Suprapubic skin (tissue), 3 donors: ENCODE measurements around the gene SPOP.

Experiments used
- CTCF ChIP-seq, 2 donors: fragments of 200-600 bp in 1 of 2; fragments of 450-650 bp in 1 of 2; sonication (generic) in 1 of 2; IDR thresholded peaks; one replicate each; pipeline ENCODE4 v1.5.1; 2016 to 2019; ENCODE audit warnings: antibody characterized with exemption in 2 of 2, mild to moderate bottlenecking in 1 of 2, moderate library complexity in 1 of 2
- EP300 ChIP-seq: sonication (generic); formaldehyde crosslinking; IDR thresholded peaks from one replicate; pipeline ENCODE4 v1.6.1; 2017; ENCODE audit warnings: antibody characterized with exemption
- POLR2A ChIP-seq, 2 donors: fragments of 450-650 bp; IDR thresholded peaks; one replicate each; pipeline ENCODE4 v1.6.1; 2017; ENCODE audit warnings: antibody characterized with exemption in 2 of 2, mild to moderate bottlenecking in 2 of 2, moderate library complexity in 2 of 2

- TF ChIP-seq EP300 (no peak), CTCF (IDR thresholded peaks at IDR 0.05) (no peak), POLR2A (IDR thresholded peaks at IDR 0.05) (no peak)
These were observed 74.7 kb downstream of the SPOP start for GRCh38 chr17:49603238-49603637.
